Smooth muscle cell of the brain vasculature (primary cell): ENCODE results near the gene NCBP3.

Experiments
- DNase-seq: peaks from one replicate; pipeline ENCODE4 v3.0.0-alpha.2; 2012; ENCODE audit warnings: low read depth, low spot score

The NCBP3 gene, protein sequence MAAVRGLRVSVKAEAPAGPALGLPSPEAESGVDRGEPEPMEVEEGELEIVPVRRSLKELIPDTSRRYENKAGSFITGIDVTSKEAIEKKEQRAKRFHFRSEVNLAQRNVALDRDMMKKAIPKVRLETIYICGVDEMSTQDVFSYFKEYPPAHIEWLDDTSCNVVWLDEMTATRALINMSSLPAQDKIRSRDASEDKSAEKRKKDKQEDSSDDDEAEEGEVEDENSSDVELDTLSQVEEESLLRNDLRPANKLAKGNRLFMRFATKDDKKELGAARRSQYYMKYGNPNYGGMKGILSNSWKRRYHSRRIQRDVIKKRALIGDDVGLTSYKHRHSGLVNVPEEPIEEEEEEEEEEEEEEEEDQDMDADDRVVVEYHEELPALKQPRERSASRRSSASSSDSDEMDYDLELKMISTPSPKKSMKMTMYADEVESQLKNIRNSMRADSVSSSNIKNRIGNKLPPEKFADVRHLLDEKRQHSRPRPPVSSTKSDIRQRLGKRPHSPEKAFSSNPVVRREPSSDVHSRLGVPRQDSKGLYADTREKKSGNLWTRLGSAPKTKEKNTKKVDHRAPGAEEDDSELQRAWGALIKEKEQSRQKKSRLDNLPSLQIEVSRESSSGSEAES

DNA sequence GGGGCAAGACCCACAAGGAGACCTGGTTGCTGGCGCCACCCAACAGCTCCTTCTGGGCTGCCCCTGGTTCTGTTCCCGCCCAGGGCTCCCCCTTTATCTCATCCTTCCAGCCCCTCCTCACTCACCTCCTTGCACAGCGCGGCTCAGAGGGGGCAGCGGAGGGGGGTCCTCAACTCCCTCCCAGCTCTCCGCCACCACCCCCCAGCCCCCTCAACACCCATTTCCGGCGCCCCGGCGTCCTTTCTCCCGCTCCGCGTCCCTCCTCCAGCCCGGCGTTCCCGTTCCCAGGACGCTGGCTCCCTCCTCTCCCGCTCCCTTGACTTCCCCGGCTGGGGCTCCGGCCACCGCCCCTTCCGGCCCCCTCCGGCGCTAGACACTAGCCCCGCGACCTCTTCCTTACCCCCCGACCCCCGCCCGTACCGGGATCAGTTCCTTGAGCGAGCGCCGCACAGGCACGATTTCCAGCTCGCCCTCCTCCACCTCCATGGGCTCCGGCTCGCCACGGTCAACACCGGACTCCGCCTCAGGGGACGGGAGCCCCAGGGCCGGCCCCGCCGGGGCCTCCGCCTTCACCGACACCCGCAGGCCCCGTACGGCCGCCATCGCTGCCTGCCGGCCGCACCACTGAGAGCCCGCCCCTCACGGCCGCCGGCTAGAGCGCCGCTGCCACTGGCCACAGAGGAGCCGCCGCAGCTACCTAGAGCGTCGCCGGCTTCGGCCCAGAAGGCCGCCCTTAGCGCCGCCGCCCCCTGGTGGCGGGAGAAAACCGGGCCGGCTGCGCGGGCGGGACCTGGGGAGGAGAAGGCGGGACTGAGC lies at the start of gene NCBP3:
NCBP3 (minus strand) TSS at position 626 of the 816 bp plus-strand sequence; CDS start at position 603, 23 bp downstream.
- peak; percentile 83 for DNase-seq

GRCh38 chr17:3895354-3895753 lies 49.3 kb upstream of the NCBP3 start:
- no peak for DNase-seq

GRCh38 chr17:3894911-3895343 lies 48.9 kb upstream of the NCBP3 start:
- no peak for DNase-seq

DNA sequence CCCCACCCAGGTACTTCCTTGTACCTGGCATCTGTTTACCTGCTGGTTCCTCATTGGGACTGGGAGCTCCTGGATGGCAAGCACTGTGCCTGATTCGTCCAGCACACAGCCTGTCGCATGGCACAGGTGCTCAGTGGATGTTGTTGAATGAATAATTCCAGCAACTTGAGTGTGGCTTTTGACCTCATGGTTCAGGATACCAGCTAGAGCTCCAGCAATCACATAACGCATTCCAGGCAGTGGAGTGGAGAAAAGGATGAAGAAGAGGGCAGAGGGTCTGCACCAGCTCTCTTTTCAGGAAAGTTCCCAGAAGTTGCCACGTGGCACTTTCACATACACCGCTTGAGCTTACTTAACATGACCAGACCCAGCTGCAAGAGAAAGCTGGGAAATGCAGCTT lies 48.1 kb upstream of the NCBP3 start:
- DNase-seq, result no peak

GRCh38 chr17:3893720-3894116 lies 47.7 kb upstream of the NCBP3 start:
- no peak for DNase-seq

DNA sequence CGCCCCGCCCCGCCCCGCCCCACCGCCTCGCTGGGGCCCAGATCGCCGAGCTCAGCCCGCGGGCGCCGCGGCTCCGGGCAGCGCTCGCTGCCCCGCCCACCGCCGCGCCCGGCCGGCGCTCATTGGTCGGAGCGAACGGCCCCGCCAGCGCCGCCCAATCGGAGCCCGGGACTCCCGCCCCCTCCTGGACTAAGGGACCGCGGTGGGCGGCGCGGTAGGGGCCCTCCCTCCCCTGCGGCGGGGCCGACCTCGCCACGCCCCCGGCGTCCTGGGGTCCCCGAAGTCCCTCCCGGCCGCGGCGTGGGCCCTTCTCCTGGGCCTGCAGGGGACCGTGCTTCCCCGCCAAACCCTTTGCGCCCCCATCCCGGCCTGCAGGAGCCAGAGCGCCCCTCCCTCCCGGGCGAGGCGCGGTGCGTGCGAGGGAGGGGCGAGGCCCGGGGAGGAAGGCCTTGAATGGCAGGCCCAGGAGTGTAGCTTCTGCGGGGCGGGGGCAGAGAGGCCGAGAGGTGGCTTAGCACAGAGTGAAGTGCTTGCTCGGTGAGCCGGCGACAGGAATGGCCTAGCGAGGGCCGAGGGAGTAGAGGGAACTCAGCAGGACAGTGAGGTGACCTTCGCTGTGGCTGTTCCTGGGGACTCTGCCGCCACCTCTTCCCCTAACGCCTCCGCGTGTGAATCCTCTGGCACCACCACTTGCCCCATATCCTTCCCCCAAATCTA lies 47.1 kb upstream of the NCBP3 start, which contains the start of gene CAMKK1:
CAMKK1 (minus strand) TSS at position 51 of the 717 bp plus-strand sequence. CDS start 7,366 bp downstream, outside the sequence.
- DNase-seq, result no peak

DNA sequence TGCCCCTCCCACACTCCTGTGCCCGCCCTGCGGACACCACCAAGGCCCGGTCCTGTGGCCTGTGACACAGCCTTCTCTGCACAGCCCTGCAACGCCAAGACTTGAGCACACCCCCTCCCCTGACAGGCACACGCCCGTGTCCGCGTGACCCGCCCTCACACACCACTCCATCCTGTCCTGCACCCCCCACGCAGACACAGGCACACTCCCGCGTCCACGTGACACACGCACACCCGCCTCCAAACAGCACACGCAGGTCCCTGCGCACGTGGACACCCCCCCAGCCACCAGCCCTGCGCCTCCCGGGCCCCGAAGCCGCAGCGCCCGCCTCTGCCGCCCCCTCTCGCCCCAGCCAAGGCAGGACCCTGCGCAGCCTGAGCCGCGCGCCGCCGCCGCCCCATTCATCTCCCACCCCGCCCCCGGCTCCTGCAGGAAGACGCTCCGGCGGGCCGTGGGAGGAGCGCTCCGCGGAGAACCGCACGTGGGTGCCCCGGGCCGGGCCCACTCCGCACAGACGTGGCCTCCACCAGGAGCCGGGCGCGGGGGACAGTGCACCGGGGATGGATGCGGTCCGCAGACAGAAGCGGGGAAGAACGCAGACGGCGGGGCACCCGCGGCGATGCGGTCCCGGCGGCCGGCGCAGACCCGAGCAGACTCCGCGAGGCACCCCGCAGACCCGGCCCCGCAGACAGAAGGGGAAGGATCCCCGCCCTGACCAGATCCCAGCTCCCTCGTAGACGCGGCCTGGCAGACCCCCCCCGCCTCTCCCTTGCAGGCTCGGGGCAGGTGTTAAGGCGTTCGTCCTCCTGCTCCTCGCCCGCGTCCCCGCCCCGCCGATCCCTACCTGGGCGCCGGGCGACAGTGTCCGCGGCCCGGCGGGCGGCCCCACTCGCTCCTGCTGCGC lies 46.3 kb upstream of the NCBP3 start:
- DNase-seq, result no peak

DNA sequence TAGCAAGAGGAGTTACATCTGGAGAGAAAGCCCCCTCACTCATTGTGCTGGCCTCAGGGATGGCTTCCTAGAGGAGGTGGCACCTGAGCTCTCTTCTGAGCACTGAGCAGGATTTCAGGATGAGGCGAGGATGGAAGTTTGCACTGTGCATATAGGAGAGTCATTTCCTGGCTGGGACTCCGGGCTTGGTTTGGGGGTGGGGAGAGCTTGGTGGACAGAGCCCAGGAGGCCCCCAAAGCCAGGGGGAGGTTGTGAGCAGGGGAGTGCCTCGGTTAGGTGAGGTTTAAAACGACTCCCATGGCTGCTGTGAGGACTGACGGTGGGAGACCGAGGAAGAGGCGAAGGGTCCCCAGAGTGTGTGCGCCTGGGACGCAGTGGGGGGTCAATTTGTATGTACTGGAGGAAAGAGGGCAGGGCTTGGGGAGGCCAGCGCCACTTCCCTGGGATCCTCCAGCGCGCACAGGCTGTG lies 45.6 kb upstream of the NCBP3 start:
- DNase-seq, result no peak

DNA sequence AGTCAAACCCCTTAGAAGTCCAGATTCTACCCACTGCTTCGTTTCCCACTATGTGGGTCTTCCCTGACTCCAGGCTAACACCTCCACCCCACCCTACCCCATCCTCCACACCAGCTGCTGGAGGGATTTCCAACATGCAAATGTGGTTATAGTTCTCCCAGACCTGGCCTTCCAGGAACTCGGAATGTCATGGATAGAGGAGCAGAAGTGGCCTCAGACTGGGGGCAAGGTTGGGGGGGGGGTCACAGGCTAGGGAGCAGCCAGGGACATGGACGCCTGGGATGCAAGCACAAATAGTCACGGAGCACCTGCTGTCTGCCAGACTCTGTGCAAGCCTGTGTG lies 44.8 kb upstream of the NCBP3 start:
- no peak for DNase-seq

DNA sequence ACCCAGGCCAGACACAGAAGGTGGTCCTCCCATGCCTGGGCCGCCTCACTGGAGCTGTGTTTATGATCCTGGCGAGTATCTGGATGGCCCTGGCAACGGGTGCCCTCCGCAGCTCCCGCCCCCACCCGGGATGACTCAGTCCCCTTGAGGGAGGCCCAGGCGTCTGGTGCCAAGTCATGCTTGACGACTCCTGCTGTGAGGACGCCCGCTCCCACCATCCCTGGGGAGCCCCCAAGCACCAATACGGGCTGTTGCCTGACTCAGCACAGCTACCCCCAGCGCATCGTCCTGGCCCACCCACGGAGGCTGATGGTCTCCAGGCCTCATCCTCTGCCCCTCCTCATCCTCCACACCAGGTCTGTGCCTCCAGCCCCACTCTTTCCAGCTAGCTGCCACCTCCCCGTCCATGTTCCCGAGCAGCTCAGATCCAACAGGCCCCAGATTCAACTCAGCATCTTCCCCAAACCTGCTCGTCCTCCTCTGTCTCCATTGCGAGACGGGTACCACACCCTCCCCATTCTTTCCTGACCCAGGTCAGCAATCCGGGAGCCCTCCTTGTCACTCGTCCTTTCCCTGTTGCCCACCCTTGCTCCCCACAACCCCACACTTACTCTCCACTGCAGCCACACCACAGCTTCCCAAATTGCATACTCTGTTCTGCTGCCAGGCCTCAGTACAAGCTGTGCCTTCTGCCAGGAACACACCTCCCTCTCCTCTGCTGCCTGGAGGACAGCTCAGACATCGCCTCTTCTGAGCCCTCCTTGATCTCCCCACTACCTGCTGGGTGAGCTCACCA lies 44.2 kb upstream of the NCBP3 start:
- DNase-seq, result no peak

- DNase-seq, result no peak
These were observed 43.4 kb upstream of the NCBP3 start for GRCh38 chr17:3889325-3890012.

- DNase-seq, result no peak
These were observed 42.5 kb upstream of the NCBP3 start for GRCh38 chr17:3888343-3889171.

GRCh38 chr17:3887804-3888203 lies 41.8 kb upstream of the NCBP3 start:
- DNase-seq, result no peak

GRCh38 chr17:3887394-3887793 lies 41.3 kb upstream of the NCBP3 start:
- no peak for DNase-seq

DNA sequence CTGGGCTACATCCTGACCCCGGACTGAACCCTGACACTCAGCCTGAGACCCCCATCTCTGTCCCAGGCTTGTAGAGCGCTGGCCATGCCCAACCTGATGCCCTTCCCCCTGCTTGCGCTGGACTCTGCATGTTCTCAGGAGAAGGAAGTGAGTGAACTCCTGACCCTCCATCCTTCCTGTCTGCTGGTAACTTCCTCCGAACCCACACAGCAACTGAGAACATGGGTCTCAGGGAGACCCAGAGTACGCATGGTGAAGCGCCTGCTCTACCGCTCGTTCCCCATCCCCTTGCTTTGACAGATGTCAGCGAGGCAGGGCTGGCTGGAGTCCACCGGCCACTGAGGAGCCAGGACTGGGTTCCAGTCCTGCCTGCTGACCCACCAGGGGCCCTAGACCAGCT lies 40.7 kb upstream of the NCBP3 start:
- DNase-seq, result no peak

DNA sequence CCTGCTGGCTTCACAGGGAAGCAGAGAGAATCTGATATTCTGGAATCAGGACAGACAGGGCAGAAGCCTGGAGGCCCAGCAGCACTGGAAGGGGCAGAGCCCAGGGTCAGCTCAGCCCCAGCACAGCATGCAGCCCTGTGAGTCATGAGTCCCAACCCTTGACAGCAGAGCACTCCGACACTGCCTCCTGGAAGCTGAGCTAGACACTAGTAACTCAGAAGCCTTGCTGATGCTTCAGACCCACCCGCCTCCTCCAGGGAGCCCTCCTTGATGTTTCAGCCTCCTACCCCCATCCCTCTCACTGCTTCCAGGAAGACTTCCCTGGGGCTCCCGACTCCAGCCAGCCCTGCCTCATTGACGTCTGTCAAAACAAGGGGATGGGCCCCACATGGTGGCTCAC lies 39.9 kb upstream of the NCBP3 start:
- no peak for DNase-seq

DNA sequence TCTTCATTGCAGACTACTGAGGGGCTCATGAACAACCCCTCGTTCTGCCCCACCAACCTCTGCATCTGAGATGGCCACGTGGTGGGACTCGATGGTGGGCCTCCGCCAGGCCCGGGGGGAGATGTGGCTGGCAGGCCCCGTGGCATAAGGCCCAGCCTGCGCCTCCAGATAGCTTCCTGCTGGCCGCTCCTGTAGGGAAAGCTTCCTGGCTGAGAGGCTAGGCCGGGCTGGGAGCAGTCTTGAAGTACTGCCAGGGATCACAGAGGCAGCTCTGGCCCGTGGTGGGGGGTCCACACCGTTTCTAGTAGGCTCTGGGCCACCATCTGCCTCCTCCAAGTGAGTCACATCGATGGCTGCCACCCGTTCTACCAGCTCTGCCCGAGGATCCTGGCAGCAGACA lies 39.2 kb upstream of the NCBP3 start:
- DNase-seq, result no peak

DNA sequence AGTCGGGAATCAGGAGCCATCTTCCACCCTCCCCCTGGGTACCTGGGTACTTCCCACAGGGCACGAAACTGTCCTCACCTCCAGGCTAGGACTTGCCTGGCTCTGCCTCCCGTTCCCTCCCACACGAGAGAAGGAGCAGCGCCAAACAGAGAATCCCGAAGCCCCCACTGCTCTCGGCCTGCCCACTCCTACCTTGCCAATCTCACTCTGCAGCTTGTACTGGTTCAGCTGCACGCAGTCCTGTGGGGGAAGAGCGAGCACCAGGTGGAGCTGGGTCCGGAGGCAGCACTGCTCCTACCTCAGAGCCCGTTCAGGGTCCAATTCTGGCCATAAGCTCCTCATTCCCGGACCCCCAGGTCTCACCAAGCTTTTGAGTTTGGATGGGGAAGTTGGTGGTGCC lies 38.1 kb upstream of the NCBP3 start:
- no peak for DNase-seq
